Cardiac fibroblast (primary cell): ENCODE results near the gene HEATR1.

Experiments
- DNase-seq, 2 donors: peaks; one replicate each; pipeline versions ENCODE4 v3.0.0 to v3.0.0-alpha.2; 2010; ENCODE audit warnings: low read depth in 2 of 2
- H3K4me3 ChIP-seq, 2 donors: replicated peaks in 1 of 2; 1 replicate in 1 of 2; 2 replicates in 1 of 2; pipeline ENCODE4 v1.5.1; 2011; ENCODE audit warnings: low read depth in 2 of 2, low read length in 2 of 2, mild to moderate bottlenecking in 2 of 2, moderate library complexity in 1 of 2
- TF ChIP-seq, protein P1 (sequence below): IDR thresholded peaks from one replicate; pipeline ENCODE4 v1.5.1; 2011; ENCODE audit warnings: low read depth, mild to moderate bottlenecking, low read length, inconsistent platforms

Gene HEATR1

DNA sequence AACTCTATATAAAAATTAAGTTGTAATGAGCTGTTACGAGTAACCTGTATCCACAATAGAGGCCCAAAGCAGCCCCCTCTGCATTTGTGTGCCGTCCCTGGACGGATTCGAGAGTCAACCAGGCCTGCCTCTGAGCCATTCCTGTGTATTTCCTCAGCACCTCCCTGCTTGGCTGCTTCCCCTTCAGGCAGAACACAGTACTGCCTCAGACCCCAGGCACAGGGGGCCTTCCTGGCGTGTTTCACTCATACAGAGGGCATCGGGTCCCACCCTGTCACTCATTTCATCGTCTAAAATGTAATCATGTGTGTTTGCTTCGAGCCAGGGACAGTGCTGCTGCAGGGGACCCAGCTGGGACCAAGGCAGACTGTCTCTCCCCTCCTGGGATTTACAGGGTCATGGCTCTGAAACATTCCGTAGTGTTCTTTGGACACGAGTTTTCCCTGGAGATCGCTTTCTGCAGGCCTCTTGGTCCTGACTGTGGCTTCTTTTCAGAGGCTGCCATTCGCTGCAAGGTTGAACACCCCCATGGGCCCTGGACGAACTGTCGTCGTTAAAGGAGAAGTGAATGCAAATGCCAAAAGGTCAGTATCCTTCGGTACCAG lies 61.1 kb downstream of the HEATR1 start:
- DNase-seq = no peak
- TF ChIP-seq, protein P1, sequence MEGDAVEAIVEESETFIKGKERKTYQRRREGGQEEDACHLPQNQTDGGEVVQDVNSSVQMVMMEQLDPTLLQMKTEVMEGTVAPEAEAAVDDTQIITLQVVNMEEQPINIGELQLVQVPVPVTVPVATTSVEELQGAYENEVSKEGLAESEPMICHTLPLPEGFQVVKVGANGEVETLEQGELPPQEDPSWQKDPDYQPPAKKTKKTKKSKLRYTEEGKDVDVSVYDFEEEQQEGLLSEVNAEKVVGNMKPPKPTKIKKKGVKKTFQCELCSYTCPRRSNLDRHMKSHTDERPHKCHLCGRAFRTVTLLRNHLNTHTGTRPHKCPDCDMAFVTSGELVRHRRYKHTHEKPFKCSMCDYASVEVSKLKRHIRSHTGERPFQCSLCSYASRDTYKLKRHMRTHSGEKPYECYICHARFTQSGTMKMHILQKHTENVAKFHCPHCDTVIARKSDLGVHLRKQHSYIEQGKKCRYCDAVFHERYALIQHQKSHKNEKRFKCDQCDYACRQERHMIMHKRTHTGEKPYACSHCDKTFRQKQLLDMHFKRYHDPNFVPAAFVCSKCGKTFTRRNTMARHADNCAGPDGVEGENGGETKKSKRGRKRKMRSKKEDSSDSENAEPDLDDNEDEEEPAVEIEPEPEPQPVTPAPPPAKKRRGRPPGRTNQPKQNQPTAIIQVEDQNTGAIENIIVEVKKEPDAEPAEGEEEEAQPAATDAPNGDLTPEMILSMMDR = peak; percentile 32
- no peak overlapping the region for H3K4me3 ChIP-seq

DNA sequence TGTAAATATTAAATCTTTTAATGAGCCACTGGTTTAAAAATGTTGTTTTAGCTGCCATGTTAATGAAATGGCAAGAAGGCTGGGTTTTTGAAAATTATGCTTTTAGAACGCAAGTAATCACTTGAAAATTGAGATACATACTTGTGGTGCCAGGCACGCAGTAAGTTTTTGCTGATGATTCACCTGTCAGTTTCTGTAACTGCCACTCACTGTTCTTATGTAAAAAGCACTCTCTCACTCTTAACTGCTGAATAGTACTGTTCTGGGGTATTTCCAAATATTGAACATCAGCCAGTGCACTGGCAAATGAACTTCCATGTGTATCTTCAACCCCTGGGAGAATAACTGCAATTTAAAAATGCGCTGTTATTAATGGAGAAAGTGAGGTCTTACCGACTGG lies 62.6 kb downstream of the HEATR1 start:
- no peak for DNase-seq
- no peak overlapping the region for H3K4me3 ChIP-seq
- TF ChIP-seq, protein P1 = no peak

DNA sequence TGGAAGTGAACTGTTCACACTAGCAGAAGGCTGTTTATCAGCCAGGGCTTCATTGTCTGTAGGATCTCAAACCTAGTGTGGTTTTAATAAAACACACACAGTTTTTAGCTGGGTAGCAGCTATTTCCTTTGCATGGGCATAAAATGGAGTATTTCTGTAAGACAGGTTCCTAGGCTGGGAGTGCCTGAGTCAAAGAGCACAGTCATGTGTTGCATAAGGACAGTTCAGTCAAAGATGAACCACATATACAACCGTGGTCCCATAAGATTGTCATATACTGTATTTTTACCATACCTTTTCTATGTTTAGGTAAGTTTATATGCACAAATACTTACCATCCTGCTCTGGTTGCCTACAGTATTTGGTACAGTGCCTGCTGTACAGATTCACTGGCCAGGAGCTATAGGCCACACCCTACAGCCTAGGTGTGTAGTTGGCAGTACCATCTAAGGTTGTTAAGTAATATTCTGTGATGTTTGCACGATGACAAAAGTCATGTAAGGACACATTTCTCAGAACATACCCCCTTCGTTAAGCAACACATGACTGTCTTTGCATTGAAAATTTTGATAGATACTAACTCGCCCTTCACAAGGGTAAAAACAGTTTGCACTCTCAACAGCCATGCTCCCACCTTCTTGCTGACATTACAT lies 63.4 kb downstream of the HEATR1 start:
- H3K4me3 ChIP-seq = no peak overlapping the region
- TF ChIP-seq, protein P1 = no peak
- DNase-seq = no peak

DNA sequence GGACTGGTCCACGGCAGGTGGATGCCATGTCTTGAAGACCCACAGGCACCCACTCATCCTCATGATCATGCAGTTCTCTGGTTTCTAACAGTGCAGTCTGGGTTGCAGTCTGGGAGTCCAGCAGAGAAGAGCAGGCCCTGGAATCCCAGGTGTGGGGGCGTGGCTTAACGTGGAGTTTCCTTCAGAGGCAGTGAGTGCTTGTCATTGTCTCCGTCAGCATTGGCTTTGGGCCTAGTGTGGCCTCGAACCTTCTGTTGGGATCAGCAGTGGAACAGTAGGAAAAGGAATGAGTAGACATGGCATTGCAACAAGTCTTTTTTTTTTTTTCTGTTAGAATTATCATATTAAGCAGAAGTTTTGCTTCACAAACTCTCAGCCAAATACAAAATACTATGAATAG lies 67.8 kb downstream of the HEATR1 start:
- TF ChIP-seq, protein P1 = no peak
- H3K4me3 ChIP-seq = no peak overlapping the region
- no peak for DNase-seq

DNA sequence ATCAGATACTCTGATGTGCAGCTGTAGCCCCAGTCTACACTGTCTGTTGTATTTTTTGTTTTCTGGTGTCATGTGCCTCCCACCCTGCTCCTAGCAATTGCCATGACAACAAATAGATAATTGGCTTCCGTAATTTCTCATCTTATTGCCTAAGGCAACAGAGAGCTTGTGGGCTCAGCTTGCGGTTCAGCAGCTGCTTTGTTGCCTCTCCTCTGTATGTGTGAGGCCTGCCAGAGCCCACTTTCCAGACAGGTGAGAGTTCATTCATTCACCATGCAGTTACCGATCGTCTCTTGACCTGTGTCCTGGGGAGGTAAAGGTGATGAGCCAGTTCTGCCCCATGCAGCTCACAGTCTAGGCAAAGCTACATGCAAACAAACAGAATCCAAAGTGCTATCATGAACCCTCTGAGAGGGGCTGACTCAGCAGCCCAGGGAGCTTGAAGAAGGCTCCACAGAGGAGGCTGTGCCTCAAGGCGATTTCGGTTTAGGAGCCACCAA lies 68.6 kb downstream of the HEATR1 start:
- no peak for DNase-seq
- no peak overlapping the region for H3K4me3 ChIP-seq
- TF ChIP-seq, protein P1 = no peak

DNA sequence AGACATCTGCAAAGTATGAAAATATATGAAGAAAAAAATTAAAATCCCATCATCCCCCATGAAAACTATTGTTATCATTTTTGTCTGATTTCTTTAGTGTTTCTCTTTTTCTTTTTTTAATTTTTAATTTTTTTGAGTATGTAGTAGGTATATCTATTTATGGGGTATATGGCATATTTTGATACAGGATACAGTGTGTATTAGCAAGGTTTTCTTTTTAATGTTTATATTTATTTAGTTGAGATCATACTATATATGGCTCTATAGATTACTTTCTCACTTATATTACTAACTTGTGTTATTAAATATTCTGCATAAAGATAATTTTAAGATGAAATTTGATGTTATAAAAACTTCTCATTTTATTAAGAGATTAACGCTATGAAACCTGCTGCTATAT lies 69.1 kb downstream of the HEATR1 start:
- no peak for DNase-seq
- TF ChIP-seq, protein P1 = no peak
- H3K4me3 ChIP-seq = no peak overlapping the region
